ENCODE results near the gene CHRNG. TPM values are rescaled to one million over a fixed set of nuclear protein-coding genes. Genes with fewer than 3 reads are reported as not detected.

CHRNG gene
- total and polyA plus RNA-seq, 8 donors = 0.07 to 0.35 (median 0.13) TPM; not detected in 4

GRCh38 chr2:232556426-232556825, 16.9 kb downstream of the CHRNG start:
- H3K4me1 ChIP-seq = peaks cover 6 to 35% of the 10 kb centered on the region in 2 donors
- no peaks in the 10 kb centered on the region for H3K9me3 ChIP-seq
- DNase-seq (no peak), ATAC-seq (no peak)
- H3K27ac ChIP-seq = no peak overlapping the region
- no peak overlapping the region for H3K4me3 ChIP-seq
- TF ChIP-seq CTCF (IDR thresholded peaks at IDR 0.05) = no peak
- H3K27me3 ChIP-seq = no peaks in the 10 kb centered on the region
- intact Hi-C loops (cut with DNase I) = no loop called here
- peaks cover 0 to 57% of the 10 kb centered on the region in 2 donors for H3K36me3 ChIP-seq

GRCh38 chr2:232562515-232563151, 23.1 kb downstream of the CHRNG start:
- Histone ChIP-seq H3K9me3 (no peaks in the 10 kb centered on the region), H3K36me3 (peaks cover 0 to 95% of the 10 kb centered on the region in 2 donors), H3K27ac (no peak overlapping the region), H3K4me3 (no peak overlapping the region), H3K27me3 (no peaks in the 10 kb centered on the region), H3K4me1 (peaks cover 0 to under 1% of the 10 kb centered on the region in 2 donors)
- no peak for TF ChIP-seq CTCF (IDR thresholded peaks at IDR 0.05)
- DNase-seq (no peak), ATAC-seq (no peak)
- intact Hi-C loops (cut with DNase I) = no loop called here

- H3K4me1 ChIP-seq = peaks cover 0 to 5% of the 10 kb centered on the region in 2 donors
- no peaks in the 10 kb centered on the region for H3K27me3 ChIP-seq
- peaks cover 0 to 95% of the 10 kb centered on the region in 2 donors for H3K36me3 ChIP-seq
- no peak overlapping the region for H3K27ac ChIP-seq
- H3K9me3 ChIP-seq = no peaks in the 10 kb centered on the region
- no peak for TF ChIP-seq CTCF (IDR thresholded peaks at IDR 0.05)
- ATAC-seq = peak; percentile 76
- intact Hi-C loops (cut with DNase I) = no loop called here
- H3K4me3 ChIP-seq = no peak overlapping the region
- DNase-seq = no peak
Measured at GRCh38 chr2:232563580-232563979, 24.1 kb downstream of the CHRNG start.

- no peak for TF ChIP-seq CTCF (IDR thresholded peaks at IDR 0.05)
- no peak overlapping the region for H3K27ac ChIP-seq
- DNase-seq = no peak
- ATAC-seq = no peak
- H3K4me3 ChIP-seq = no peak overlapping the region
- intact Hi-C loops (cut with DNase I) = no loop called here
- no peaks in the 10 kb centered on the region for H3K9me3 ChIP-seq
- no peaks in the 10 kb centered on the region for H3K27me3 ChIP-seq
- peaks cover 0 to 100% of the 10 kb centered on the region in 2 donors for H3K36me3 ChIP-seq
- H3K4me1 ChIP-seq = peaks cover 0 to 5% of the 10 kb centered on the region in 2 donors
Measured at GRCh38 chr2:232567721-232568120, 28.2 kb downstream of the CHRNG start.

GRCh38 chr2:232568161-232568560, 28.7 kb downstream of the CHRNG start:
- no peaks in the 10 kb centered on the region for H3K27me3 ChIP-seq
- DNase-seq (no peak), ATAC-seq (peak; percentile 77)
- H3K4me3 ChIP-seq = no peak overlapping the region
- no peak for TF ChIP-seq CTCF (IDR thresholded peaks at IDR 0.05)
- intact Hi-C loops (cut with DNase I) = no loop called here
- no peak overlapping the region for H3K27ac ChIP-seq
- no peaks in the 10 kb centered on the region for H3K9me3 ChIP-seq
- H3K4me1 ChIP-seq = peaks cover 0 to 5% of the 10 kb centered on the region in 2 donors
- H3K36me3 ChIP-seq = peaks cover 0 to 100% of the 10 kb centered on the region in 2 donors
